ENCODE measurements around the gene RYR1.

DNA sequence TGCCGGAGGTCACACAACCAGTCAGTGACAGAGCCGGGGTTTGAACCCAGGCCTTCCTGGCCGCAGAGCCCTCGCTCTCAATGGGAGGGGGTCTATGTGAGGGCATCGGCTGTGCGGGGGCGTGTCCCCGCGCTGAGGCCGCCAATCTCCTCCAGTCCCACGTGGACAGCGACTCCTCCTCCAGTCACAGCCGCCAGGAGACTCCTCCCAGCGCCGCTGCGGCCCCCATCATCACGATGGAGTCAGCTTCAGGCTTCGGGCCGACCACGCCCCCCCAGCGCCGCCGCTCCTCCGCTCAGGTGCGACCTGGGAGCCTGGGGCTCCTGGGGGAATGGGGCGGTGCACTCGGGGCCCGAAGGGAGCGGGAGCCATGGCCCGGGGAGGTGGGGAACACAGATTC, 39.0 kb upstream of the RYR1 start:
- TF ChIP-seq, protein P1, sequence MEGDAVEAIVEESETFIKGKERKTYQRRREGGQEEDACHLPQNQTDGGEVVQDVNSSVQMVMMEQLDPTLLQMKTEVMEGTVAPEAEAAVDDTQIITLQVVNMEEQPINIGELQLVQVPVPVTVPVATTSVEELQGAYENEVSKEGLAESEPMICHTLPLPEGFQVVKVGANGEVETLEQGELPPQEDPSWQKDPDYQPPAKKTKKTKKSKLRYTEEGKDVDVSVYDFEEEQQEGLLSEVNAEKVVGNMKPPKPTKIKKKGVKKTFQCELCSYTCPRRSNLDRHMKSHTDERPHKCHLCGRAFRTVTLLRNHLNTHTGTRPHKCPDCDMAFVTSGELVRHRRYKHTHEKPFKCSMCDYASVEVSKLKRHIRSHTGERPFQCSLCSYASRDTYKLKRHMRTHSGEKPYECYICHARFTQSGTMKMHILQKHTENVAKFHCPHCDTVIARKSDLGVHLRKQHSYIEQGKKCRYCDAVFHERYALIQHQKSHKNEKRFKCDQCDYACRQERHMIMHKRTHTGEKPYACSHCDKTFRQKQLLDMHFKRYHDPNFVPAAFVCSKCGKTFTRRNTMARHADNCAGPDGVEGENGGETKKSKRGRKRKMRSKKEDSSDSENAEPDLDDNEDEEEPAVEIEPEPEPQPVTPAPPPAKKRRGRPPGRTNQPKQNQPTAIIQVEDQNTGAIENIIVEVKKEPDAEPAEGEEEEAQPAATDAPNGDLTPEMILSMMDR (IDR thresholded peaks at IDR 0.05): no peak
- TF ChIP-seq POLR2A (IDR thresholded peaks at IDR 0.05): no peak

Measured in body of pancreas (tissue), 4 donors.